Mucosa of stomach (tissue), 1 donor: ENCODE data around the gene HOMER2.

ENCODE experiments used
- H3K27me3 ChIP-seq: one replicate; pipeline ENCODE4 v1.7.0; 2013; ENCODE audit warnings: mild to moderate bottlenecking, low read length; ENCODE audit not compliant: control insufficient read depth, insufficient read depth
- H3K36me3 ChIP-seq: one replicate; pipeline ENCODE4 v1.7.0; 2013; ENCODE audit warnings: low read length; ENCODE audit not compliant: control insufficient read depth, insufficient read depth
- H3K4me1 ChIP-seq: one replicate; pipeline ENCODE4 v1.7.0; 2013; ENCODE audit warnings: mild to moderate bottlenecking, low read length; ENCODE audit not compliant: control insufficient read depth, insufficient read depth
- H3K4me3 ChIP-seq: one replicate; pipeline ENCODE4 v1.7.0; 2013; ENCODE audit warnings: low read length
- H3K9ac ChIP-seq: one replicate; pipeline ENCODE4 v1.7.0; 2013; ENCODE audit warnings: mild to moderate bottlenecking, low read length, moderate library complexity
- H3K9me3 ChIP-seq: one replicate; pipeline ENCODE4 v1.7.0; 2013; ENCODE audit warnings: mild to moderate bottlenecking, low read length, moderate library complexity; ENCODE audit not compliant: control insufficient read depth
- donor health status: Pancreatic carcinoma.

Gene HOMER2

GRCh38 chr15:82921242-82921641 is 31.3 kb downstream of the HOMER2 start:
- H3K36me3 ChIP-seq = no peaks in the 10 kb centered on the region
- no peaks in the 10 kb centered on the region for H3K9me3 ChIP-seq
- H3K9ac ChIP-seq = no peak overlapping the region
- H3K27me3 ChIP-seq = no peaks in the 10 kb centered on the region
- H3K4me3 ChIP-seq = no peak overlapping the region
- H3K4me1 ChIP-seq = peaks cover 25% of the 10 kb centered on the region

- Histone ChIP-seq H3K9ac (peak overlapping the region; percentile 42), H3K4me3 (no peak overlapping the region), H3K27me3 (no peaks in the 10 kb centered on the region), H3K36me3 (no peaks in the 10 kb centered on the region), H3K4me1 (peaks cover 25% of the 10 kb centered on the region), H3K9me3 (no peaks in the 10 kb centered on the region)
Observed at GRCh38 chr15:82919231-82919886, 33.2 kb downstream of the HOMER2 start.

DNA sequence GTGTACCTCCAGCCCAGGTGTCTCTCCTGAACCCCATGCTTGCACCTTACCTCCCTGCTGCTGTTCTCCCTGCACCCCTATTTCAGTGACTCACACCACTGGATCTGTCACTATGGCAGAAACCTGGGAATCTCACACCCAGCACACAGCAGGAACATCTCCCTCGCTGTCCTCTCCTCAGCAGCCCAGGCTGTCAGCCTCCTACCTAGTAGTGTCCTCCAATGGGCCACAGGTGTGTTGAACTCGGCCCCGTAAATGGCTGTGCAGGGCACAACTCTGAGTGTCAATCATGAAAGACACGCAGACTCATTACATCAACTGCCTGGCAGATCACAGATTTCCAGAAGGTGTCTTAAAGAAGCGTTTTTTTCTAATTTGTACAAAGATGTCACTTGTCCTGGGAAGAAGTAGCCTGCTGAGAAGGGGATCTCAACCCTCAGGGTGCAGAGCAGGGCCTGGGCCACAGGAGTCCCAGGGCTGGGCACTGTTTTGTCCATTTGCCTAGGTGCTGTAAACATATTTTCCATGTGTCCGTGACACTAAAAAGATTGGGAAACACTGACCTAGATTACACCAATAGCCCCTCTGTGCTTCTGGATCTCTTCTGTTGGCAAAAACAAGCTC is 33.8 kb downstream of the HOMER2 start:
- H3K4me3 ChIP-seq = no peak overlapping the region
- H3K36me3 ChIP-seq = no peaks in the 10 kb centered on the region
- peak overlapping the region; percentile 42 for H3K9ac ChIP-seq
- H3K9me3 ChIP-seq = no peaks in the 10 kb centered on the region
- peaks cover 25% of the 10 kb centered on the region for H3K4me1 ChIP-seq
- no peaks in the 10 kb centered on the region for H3K27me3 ChIP-seq

- Histone ChIP-seq H3K9me3 (no peaks in the 10 kb centered on the region), H3K36me3 (no peaks in the 10 kb centered on the region), H3K9ac (no peak overlapping the region), H3K4me3 (no peak overlapping the region), H3K27me3 (no peaks in the 10 kb centered on the region), H3K4me1 (peaks cover 25% of the 10 kb centered on the region)
Observed at GRCh38 chr15:82918162-82918561, 34.4 kb downstream of the HOMER2 start.

DNA sequence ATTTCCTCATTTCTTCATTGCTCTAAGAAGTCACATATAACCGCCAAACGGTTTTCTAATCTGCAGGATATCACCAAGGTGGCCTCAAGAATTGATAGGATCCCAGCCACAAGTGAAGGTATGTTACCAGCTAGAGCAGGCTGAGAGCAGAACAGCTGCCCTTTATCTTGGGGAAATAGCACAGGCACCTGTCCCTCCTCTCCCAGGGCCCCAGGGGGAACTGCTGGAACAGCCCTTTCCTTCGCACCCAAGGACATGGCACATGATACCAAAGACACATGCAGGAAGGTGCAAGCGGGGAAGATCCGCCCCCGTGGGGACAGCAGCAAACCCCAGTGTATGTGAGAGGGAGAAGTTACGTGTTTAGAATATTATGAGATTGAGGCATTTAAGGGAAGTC is 35.3 kb downstream of the HOMER2 start:
- no peaks in the 10 kb centered on the region for H3K36me3 ChIP-seq
- H3K27me3 ChIP-seq = no peaks in the 10 kb centered on the region
- no peaks in the 10 kb centered on the region for H3K9me3 ChIP-seq
- H3K9ac ChIP-seq = no peak overlapping the region
- peaks cover 25% of the 10 kb centered on the region for H3K4me1 ChIP-seq
- H3K4me3 ChIP-seq = no peak overlapping the region

DNA sequence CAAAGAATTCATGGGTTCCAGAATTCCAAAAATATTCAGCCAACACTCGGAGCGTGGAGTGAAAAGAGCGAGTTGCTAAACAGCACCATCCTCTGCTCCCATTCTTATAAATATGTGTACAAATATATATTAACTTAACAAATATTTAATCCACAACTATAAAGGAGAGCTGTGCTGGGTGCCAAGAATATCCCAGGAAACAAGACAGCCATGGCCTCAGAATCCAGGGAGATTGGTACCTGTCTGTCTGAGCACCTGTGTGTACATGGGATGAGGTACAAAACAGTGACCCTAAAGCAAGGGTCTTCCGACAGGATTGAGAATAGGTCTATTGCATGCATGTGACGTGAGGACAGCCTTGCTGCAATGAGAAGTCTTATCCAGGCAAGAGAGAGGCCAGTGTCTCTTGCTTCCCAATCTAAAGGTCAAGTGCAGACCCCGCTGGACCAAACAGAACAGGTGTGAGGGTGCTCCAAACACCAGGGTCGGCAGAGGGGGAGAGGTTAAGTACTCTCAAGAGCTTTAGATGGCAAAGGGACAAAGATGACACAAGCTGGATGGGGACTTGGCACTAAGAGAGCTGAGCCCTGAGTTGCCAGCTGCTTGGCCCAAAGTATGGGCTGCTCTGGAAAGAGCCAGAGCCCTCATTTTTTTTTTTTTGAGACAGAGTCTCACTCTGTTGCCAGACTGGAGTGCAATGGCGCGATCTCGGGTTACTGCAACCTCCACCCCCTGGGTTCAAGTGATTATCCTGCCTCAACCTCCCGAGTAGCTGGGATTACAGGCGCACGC is 36.2 kb downstream of the HOMER2 start:
- H3K4me3 ChIP-seq = no peak overlapping the region
- no peaks in the 10 kb centered on the region for H3K9me3 ChIP-seq
- H3K27me3 ChIP-seq = no peaks in the 10 kb centered on the region
- peaks cover 25% of the 10 kb centered on the region for H3K4me1 ChIP-seq
- H3K9ac ChIP-seq = no peak overlapping the region
- H3K36me3 ChIP-seq = no peaks in the 10 kb centered on the region

DNA sequence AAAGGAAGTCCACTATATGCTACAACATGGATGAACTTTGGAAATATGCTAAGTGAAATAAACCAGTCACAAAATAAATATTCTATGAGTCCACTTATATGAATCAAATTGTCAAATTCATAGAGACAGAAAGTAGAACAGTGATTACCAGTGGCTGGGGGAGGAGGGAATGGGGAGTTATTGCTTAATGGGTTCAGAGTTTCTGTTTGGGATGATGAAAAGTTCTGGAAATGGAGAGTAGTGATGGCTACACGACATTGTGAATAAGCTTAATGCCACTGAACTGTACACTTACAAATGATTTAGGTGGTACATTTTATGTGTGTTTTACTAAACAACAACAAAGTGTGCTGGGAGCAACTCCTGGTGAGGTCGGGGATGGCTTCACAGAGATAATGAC is 38.1 kb downstream of the HOMER2 start:
- Histone ChIP-seq H3K9ac (no peak overlapping the region), H3K4me3 (no peak overlapping the region), H3K9me3 (no peaks in the 10 kb centered on the region), H3K4me1 (peaks cover 16% of the 10 kb centered on the region), H3K27me3 (no peaks in the 10 kb centered on the region), H3K36me3 (no peaks in the 10 kb centered on the region)

GRCh38 chr15:82911458-82911857 is 41.1 kb downstream of the HOMER2 start:
- H3K4me3 ChIP-seq = no peak overlapping the region
- H3K27me3 ChIP-seq = no peaks in the 10 kb centered on the region
- no peaks in the 10 kb centered on the region for H3K4me1 ChIP-seq
- no peaks in the 10 kb centered on the region for H3K36me3 ChIP-seq
- no peaks in the 10 kb centered on the region for H3K9me3 ChIP-seq
- H3K9ac ChIP-seq = no peak overlapping the region

DNA sequence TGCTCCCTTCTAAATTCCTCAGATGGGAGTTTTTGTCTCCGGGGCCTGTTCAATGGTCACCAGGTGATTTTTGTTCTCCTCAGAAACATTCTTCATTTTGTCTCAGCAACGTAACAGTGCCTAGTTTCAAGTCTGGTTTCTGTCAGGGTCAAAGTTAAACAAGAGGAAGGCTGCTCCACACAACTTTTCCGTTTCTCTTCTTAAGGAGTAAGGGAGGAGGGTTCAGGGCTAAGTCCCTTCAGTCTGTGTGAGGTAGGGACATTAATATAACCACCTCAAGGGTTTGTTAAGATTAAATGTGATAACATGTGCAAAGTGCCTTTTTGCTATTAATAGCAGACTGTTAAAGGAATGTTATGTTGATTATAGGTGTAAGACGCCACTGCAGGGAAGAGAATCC is 41.8 kb downstream of the HOMER2 start:
- H3K9ac ChIP-seq = no peak overlapping the region
- H3K4me3 ChIP-seq = no peak overlapping the region
- H3K27me3 ChIP-seq = no peaks in the 10 kb centered on the region
- H3K36me3 ChIP-seq = no peaks in the 10 kb centered on the region
- H3K4me1 ChIP-seq = no peaks in the 10 kb centered on the region
- no peaks in the 10 kb centered on the region for H3K9me3 ChIP-seq

GRCh38 chr15:82909080-82909815 is 43.3 kb downstream of the HOMER2 start:
- Histone ChIP-seq H3K9me3 (no peaks in the 10 kb centered on the region), H3K27me3 (no peaks in the 10 kb centered on the region), H3K9ac (no peak overlapping the region), H3K4me3 (no peak overlapping the region), H3K36me3 (no peaks in the 10 kb centered on the region), H3K4me1 (no peaks in the 10 kb centered on the region)

DNA sequence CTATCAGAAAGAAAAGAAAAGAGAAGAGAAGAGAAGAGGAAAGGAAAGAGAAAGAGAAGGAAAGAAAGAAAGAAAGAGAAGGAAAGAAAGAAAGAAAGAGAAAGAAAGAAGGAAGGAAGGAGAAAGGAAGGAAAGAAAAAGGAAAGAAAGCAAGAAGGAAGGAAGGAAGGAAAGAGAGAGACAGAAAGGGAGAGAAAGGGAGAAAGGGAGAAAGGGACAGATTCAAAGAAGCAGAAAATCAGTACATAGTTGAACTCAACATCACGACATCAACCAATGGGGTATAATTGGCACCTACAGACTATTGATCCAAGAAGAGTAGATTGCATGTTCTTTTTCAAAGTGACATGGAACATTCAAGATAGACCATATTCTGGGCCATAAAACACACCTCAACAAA is 45.2 kb downstream of the HOMER2 start:
- H3K36me3 ChIP-seq = no peaks in the 10 kb centered on the region

DNA sequence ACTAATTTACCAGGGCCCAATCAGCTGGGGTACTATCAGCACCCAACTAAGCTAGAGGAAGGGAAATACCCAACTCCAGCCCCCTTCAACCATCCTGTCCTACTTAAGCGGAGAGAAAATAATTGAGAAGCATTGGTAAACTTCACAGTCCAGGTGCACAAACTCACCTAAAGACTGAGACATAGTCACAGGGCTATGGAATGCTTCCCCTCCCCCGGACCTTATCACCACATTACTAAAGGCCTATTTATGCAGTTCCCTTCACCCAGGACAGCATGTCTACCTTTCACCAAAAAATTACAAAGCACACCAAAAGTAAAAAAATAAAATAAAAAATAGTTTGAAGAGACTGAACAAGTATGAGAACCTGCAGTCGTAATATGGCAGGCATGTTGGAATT is 47.9 kb downstream of the HOMER2 start:
- Histone ChIP-seq H3K9me3 (no peaks in the 10 kb centered on the region), H3K4me1 (no peaks in the 10 kb centered on the region), H3K9ac (no peak overlapping the region), H3K36me3 (no peaks in the 10 kb centered on the region), H3K4me3 (no peak overlapping the region), H3K27me3 (no peaks in the 10 kb centered on the region)

More for the DNA sequence above, 45.2 kb downstream of the HOMER2 start:
- H3K4me1 ChIP-seq = no peaks in the 10 kb centered on the region
- no peaks in the 10 kb centered on the region for H3K27me3 ChIP-seq
- no peaks in the 10 kb centered on the region for H3K9me3 ChIP-seq
- H3K4me3 ChIP-seq = no peak overlapping the region
- H3K9ac ChIP-seq = no peak overlapping the region
